COR-L47 (cell line): ENCODE data around the gene FAM53A.

Source experiments
- DNase-seq: peaks from one replicate; lab custom pipeline; 2025; lab: John Stamatoyannopoulos, UW

Gene FAM53A

DNA sequence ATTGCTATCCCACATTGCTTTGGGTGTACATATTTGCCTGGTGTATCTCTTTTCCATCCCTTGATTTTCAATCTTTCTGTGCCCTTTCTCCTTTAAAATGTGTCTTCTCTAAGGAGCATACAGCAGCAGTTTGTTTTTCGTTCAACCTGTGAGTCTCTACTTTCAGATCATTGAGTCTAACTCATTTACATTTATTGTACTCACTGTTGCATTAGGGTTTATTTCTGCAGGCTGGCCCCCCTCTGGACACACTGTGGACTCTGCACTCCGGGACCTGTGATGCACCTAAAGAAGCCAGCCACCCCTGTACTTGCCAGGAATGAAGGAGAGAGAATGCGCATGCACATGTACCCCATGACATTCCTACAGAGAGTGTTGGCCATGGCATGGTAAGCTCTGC lies 93.0 kb downstream of the FAM53A start:
- DNase-seq = no peak

DNA sequence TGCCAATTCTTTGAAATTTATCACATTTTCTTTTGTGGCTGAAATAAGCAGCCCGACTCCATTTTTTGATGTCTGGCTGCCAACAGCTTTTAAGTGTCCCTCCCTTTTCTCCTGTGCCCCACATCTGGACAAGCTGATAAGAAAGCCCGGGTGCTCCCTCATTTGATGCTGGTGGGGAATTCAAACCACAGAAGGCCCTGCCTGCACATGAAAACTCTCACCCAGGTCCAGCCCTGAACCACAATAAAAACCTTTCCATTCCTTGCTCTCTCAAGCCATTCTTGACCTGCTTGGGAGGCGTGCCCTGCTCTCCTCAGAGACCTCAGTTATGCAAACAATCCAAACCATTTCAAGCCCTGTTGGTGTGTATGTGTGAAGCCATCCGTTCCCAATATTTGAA lies 93.9 kb downstream of the FAM53A start:
- no peak for DNase-seq
